Measurements from ENCODE around the gene JAKMIP1.

JAKMIP1 gene

DNA sequence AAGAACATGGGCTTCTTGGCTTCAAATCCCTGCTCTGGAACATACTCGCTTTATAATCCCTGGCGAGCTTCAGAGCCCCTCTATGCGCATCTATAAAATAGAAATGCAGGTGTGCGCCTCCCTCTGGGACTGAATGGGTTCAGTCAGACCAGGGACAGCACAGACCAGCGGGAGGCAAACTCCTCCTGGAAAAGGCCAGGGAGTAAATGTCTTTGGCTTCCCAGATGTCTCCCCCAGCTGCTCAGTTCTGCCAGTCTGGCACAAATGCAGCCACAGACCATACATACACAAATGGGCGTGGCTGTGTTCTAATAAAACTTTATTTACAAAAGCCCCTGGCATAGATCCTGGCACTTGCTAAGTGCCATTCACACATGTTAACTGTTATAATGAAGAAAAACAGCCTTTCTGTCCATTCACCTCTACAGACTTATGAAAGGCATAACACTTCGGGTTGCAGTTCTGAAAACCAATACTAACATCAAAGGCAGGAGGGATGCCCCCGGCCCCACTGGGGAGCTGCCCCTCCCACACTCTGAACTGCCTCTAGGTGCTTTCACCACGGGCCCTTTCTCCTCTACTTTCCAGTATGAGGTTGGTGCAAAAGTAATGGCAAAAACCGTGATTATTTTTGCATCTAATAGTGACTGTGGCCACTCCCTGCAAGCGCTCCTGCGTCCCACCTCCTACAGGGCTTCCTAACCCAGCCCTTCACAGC, 4.6 kb downstream of the JAKMIP1 start:
- no peak for DNase-seq (ENCODE audit: extremely low read depth, low read depth)
- TF ChIP-seq, protein P1, sequence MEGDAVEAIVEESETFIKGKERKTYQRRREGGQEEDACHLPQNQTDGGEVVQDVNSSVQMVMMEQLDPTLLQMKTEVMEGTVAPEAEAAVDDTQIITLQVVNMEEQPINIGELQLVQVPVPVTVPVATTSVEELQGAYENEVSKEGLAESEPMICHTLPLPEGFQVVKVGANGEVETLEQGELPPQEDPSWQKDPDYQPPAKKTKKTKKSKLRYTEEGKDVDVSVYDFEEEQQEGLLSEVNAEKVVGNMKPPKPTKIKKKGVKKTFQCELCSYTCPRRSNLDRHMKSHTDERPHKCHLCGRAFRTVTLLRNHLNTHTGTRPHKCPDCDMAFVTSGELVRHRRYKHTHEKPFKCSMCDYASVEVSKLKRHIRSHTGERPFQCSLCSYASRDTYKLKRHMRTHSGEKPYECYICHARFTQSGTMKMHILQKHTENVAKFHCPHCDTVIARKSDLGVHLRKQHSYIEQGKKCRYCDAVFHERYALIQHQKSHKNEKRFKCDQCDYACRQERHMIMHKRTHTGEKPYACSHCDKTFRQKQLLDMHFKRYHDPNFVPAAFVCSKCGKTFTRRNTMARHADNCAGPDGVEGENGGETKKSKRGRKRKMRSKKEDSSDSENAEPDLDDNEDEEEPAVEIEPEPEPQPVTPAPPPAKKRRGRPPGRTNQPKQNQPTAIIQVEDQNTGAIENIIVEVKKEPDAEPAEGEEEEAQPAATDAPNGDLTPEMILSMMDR (IDR thresholded peaks at IDR 0.05; ENCODE audit: low read depth, low read length), result no peak

DNA sequence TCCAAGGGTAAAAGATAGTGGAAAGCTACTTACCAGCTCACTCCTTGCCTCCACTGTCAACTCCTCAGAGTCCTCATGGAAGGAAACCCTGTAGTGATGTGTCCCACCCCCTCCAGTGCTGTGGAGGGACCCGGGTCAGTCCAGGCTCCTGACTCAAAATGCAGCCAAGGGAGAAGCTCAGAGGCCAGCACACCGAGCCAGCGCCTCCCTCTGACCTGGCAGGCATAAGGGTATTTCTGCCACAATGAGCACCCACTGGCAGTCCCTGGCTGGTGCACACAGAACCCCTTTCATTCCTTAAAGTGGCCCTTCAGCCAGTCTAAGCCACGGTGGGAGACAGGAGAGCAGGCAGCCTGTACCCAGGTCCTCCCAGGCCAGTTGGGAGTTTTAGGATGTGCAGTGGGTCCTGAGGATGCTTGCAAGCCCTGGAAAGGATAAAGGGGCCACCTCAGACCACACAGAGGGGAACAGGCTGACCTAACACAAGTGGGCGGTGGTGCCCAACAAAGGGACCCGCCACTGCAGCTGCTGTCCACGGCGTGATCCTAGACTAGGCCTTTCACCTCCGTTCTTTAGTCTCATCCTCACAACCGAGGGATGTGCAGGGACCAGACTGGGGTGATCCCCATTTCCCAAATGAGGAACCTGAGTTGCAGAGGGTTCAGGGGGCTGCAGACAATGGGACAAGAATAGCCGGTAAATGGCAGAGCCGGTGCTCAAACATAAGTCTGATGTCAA, 5.7 kb downstream of the JAKMIP1 start:
- TF ChIP-seq, protein P1 (IDR thresholded peaks at IDR 0.05; ENCODE audit: low read depth, low read length), result no peak
- no peak for DNase-seq (ENCODE audit: extremely low read depth, low read depth)

DNA sequence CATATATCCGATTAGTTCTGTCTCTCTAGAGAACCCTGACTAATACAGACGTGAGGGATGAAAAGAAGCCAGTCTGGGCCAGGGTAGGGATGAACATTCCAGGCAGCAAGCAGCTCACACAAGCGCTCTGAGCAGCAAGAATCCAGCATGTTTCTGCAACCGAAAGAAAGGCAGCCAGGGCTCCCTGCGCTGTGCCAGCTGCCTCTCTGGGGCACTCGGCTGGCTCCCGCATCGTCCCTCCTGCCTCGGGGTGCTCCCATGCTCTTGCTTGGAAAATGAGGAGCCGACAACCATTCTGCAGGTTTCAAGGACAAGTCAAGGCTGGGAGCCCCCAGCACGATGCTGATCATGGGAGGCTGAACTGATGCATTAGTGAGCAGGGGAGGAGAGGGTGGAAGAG, 7.0 kb downstream of the JAKMIP1 start:
- TF ChIP-seq, protein P1 (IDR thresholded peaks at IDR 0.05; ENCODE audit: low read depth, low read length), result no peak
- no peak for DNase-seq (ENCODE audit: extremely low read depth, low read depth)

DNA sequence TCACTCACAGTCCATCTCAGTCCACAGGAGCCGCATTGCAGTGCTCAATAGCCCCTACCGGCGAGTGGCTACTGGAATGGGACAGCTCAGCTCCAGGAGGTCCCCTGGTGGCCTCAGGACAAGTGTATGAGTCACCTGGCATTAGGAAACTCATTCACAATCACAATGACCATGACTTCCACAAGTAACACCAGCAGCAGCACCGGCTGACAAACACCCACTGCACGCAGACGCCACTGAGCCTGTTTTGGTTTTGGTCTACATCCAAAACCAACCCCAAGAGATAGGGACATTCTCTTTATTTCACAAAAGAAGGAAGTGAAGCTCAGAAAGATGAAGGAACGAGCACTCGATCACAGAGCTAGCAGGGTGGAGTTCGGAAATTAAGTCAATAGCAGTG, 8.1 kb downstream of the JAKMIP1 start:
- no peak for DNase-seq (ENCODE audit: extremely low read depth, low read depth)
- TF ChIP-seq, protein P1 (IDR thresholded peaks at IDR 0.05; ENCODE audit: low read depth, low read length), result no peak

DNA sequence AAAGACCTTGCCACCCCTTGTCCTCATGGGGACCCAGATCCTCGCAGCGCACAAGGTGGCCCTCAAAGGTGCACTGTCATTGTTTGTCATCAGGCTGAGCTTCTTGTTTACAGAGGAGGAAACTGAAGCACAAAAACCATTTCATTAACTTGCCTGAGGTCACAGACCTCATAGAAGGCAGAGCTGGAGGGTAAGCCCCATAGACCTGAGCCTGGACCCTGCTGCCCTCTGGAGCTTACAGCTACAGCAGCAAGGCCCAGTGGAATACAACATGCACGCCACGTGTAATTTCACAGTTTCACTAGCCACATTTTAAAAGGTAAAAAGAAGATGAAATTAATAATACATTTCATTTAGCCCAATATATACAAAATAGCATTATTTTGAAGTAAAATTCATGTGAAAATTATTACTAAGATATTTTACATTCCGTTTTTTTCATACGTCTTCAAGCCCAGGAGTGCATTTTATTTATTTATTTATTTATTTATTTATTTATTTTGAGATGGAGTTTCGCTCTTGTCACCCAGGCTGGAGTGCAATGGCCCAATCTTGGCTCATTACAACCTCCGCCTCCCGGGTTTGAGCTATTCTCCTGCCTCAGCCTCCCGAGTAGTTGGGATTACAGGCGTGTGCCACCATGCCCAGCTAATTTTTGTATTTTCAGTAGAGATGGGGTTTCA, 8.8 kb downstream of the JAKMIP1 start:
- TF ChIP-seq, protein P1 (IDR thresholded peaks at IDR 0.05; ENCODE audit: low read depth, low read length), result no peak
- DNase-seq (ENCODE audit: extremely low read depth, low read depth), result no peak

DNA sequence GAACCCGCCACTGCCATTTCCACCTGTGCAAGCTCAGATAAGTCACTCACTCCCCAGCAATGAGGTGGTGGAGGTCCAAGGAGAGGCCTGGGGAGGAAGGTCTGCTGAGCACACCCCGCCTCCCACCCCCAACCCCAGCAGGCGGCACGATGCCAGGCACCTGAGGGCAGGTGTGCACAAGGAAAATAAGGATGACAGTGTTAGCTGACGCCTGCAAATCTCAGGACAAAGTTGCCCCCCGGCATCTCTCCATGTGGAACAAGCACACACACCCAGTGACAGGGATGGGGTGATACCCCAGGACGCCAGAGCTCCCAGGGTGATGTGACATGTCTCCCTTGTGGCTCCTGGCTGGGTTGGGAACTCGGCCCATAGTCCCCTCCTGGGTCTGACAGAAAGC, 9.9 kb downstream of the JAKMIP1 start:
- TF ChIP-seq, protein P1 (IDR thresholded peaks at IDR 0.05; ENCODE audit: low read depth, low read length), result no peak
- DNase-seq (ENCODE audit: extremely low read depth, low read depth), result no peak

DNA sequence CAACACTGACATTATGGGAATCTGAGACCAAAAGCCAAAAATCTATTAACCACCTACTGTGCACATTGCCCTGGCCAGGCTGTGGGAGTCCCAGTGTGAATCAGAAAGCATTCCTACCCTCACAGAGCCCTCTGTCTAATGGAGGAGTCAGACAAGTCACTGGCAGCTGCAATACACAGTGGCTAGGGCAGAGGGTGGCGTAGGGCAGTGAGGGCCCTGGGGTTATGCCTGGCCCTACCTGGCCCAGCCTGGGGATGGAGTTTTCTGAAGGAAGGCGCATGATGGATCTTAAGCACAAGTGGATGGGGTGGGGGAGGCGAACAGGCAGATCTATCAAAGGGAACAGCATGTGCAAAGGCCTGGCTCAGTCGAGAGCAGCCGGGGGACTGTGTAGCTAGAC, 10.8 kb downstream of the JAKMIP1 start:
- no peak for DNase-seq (ENCODE audit: extremely low read depth, low read depth)
- TF ChIP-seq, protein P1 (IDR thresholded peaks at IDR 0.05; ENCODE audit: low read depth, low read length), result no peak
